HEK293T (cell line): ENCODE results near the gene NT5C2.

Experiments used
- BHLHE40 ChIP-seq: fragments of 450-650 bp; IDR thresholded peaks from 2 replicates; pipeline ENCODE4 v1.6.1; 2016; ENCODE audit warnings: mild to moderate bottlenecking, moderate library complexity, borderline replicate concordance
- FOXM1 ChIP-seq: fragments of 450-650 bp; IDR thresholded peaks from 2 replicates; pipeline ENCODE4 v1.6.1; 2017; ENCODE audit warnings: mild to moderate bottlenecking, borderline replicate concordance
- HDGF ChIP-seq: fragments of 450-650 bp; IDR thresholded peaks from 2 replicates; pipeline ENCODE4 v1.6.1; 2017; ENCODE audit warnings: antibody characterized with exemption, borderline replicate concordance
- NFRKB ChIP-seq: fragments of 450-650 bp; IDR thresholded peaks from 2 replicates; pipeline ENCODE4 v1.6.1; 2016; ENCODE audit warnings: mild to moderate bottlenecking, moderate library complexity
- SP1 ChIP-seq: fragments of 450-650 bp; IDR thresholded peaks from 2 replicates; pipeline ENCODE4 v1.6.1; 2017
- TARDBP ChIP-seq: fragments of 450-650 bp; IDR thresholded peaks from 2 replicates; pipeline ENCODE4 v1.6.1; 2016
- TF ChIP-seq, protein P1 (sequence below): fragments of 450-650 bp; IDR thresholded peaks from 2 replicates; pipeline ENCODE4 v1.6.1; 2016

DNA sequence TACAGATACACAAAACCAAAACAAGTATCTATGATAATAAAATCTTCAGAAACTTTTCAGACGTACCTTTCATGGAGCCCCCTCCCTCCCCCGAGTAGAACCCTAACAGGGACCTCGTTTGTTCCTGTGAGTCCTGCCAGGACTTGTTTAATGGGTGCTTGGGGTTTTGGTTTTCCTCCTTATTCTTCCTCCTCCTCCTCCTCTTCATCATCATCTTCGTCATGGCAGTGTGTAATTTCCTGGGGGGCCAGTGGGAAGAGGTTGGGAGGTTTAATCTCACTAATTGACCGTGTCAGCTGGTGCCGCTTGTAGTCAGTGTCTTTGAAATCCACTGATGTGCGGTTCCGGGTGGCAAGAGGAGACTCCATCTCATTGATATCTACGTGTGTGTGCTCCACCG lies 103.6 kb downstream of the NT5C2 start:
- no peak for TF ChIP-seq FOXM1
- no peak for TF ChIP-seq TARDBP
- no peak for TF ChIP-seq BHLHE40
- TF ChIP-seq, protein P1, sequence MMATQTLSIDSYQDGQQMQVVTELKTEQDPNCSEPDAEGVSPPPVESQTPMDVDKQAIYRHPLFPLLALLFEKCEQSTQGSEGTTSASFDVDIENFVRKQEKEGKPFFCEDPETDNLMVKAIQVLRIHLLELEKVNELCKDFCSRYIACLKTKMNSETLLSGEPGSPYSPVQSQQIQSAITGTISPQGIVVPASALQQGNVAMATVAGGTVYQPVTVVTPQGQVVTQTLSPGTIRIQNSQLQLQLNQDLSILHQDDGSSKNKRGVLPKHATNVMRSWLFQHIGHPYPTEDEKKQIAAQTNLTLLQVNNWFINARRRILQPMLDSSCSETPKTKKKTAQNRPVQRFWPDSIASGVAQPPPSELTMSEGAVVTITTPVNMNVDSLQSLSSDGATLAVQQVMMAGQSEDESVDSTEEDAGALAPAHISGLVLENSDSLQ: no peak
- TF ChIP-seq SP1: no peak
- TF ChIP-seq HDGF: no peak
- TF ChIP-seq NFRKB: no peak
